GM19438 (cell line): Measurements from ENCODE around the gene AGPAT3.

ENCODE experiments used
- ATAC-seq: cut with Tn5 transposase; IDR thresholded peaks from one replicate; pipeline ENCODE4 v1.9.1; 2021; ENCODE audit warnings: low read depth; ENCODE audit not compliant: unreplicated experiment

AGPAT3 gene

DNA sequence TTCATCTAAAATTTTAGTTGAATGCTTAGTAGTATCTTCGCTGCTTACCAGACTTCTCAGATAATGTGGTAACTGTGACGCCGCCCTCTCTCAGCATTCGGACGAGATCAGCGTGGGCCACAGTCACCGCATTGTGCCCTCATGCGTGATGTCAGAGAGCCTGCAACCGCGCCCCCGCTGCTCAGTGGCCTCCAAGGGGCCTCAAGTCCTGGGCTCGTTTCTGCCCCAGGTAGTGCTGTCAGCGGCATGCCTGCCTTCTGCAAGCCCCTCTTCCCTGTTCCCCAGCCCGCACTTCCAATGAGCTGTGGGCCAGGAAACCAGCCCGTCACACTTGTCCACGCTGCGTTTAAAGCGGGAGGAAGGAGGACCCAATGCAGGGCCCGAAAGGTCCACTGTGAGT is 85.5 kb downstream of the AGPAT3 start:
- no peak for ATAC-seq

DNA sequence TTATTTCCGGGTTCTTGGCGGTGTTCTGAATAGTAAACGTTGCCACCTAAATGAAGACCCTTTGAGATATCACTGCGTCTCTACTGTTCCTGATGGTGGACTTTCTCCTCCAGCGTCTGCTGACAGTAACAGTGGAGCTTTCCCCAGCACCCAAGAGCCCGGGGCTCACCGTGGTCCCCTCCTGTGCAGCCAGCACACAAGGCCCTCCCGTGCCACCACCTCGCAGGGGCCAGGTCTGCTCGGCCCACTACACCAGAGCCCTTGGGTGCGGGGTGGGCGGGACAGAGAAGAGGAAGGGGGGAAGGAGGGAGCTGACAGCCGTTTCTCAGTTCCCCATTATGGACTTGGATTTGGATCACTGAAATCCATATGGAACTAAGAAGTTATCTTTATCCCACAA is 85.9 kb downstream of the AGPAT3 start:
- no peak for ATAC-seq

DNA sequence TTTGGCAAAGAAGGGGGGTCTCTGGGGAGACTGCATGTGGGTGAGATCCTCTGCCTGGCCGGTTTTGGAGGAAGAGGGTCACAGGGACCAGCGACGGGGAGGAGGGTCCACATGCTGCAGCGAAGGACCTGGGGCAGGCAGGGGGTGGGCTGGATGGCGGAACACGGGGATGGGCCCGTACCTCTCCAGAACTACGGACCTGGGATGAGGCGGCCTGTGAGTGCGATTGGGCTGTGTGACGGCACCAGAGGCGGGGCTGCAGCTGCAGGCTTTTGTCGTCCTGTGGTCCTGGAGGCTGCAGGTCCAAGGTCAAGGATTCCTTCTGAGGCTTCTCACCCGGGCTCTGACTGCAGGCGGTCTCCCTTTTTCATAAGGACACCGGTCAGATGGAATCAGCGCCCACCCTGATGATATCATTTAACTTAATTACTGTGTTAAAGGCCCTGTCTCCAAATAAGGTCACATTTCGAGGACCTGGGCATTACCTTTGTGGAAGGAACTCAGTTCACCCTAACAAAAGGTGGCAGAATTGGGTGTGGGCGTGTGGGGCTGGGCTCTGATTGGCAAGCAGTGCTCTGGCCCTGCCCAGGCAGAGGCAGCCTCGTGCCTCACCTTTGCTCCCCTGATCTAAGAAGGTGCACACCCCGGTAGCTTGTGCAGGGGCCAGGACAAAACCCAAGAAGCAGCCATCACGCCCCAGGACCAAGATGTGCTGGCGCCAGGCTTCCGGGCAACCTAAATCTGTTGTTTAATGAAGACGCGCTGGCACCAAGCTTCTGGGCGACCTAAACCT is 87.1 kb downstream of the AGPAT3 start:
- ATAC-seq, result no peak

DNA sequence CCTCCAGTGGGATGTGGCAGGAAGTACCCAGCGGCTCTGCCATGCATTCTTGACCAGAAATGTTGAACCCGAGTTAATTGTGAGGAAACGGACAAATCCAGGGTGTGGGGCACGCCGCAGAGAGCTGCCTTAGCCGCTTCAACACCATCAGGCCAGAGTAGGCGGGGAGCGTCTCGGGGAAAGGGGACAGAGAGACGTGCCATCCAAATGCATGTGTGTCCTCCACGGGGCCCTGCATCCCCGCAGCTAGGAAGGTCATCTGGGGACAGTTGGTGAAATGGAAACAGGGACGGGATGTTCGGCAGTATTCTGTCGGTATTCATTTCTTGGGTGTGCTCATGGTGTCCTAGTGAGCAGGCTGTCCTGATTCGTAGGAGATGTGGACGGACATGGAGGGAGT is 88.0 kb downstream of the AGPAT3 start:
- ATAC-seq, result no peak

DNA sequence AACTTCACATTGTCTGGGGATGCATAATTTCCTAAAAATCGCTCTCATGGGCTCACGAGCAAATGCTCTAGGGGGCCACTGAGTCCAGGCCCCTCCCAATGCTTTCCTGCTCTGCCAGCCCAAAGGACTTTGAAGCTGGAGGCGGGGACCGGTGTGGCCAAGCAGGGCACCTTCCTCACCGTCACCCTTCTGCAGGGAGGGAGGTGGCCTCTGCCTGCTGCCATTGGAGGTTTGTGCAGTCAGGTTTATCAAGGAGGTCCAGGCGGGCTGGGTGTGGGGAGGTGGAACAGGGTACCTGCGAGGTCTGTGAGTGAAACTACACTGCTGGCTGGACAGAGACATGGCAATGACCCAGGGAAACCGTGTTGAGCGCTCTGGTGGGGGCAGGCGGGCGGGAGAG is 89.0 kb downstream of the AGPAT3 start:
- ATAC-seq, result no peak

DNA sequence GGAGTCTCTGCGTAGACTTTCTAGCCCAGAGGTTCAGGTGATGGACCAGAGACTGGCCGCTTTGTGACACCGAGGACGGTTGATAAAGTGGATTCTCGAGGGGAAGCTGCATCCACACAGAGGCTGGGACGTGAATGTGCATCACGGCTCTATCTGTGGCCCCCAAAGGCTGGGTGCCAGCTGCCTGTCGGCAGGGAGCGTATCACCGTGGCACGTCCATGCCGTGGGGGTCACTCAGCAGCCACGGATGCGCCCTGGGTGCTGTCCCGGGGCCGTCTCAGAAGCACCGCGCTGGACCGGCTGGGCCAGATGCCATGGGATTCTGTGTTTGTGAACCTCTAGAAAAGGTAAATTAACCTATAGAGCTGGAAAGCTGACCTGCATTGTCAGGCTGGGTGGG is 89.9 kb downstream of the AGPAT3 start:
- no peak for ATAC-seq

DNA sequence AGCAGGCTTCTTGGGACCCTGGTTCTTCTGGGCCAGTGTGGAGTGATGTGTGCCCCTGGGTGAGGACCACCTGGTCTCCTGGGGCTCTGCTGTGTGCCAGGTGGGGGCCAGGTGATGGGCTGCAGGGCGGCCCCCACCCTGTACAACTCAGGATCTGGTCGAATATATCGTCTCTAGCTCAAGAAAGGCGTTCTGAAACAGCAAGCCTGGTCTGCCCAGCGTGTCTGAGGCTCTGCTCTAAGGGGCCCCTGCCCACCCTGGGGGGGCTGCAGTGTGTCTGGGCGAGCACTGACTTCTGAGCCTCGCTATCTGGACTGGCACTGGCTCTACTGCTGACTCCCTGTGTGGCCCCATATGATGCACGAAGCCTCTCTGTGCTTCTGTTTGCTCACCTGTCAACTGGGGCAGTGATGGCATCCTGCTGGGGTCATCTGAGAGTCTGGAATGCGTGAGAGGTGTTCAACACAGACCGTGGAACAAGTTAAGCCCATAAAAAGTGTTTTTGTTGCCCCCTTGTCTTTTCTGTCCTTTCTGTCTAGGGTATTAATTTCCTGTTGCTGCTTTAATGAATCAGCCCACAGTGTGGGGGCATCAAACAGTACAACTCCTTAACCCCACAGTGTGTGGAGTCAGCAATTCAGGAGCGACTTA is 91.1 kb downstream of the AGPAT3 start:
- ATAC-seq, result no peak

DNA sequence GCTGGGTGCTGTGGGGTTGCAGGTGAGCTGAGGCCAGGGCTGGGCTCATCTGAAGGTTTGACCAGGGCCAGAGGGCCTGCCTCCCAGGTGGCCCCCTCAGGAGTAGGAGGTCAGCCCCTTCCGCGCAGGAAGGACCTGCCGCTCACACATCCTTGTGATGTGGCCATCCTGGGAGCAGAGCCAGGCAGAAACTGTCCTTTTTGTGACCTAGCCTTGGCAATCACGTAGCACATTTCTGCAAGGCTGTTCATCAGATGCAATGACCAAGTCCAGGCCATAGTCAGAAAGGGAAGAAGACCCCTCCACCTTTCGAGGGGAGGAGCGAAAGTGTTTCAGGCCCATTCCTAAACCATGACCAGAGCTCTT is 91.6 kb downstream of the AGPAT3 start:
- ATAC-seq, result no peak

DNA sequence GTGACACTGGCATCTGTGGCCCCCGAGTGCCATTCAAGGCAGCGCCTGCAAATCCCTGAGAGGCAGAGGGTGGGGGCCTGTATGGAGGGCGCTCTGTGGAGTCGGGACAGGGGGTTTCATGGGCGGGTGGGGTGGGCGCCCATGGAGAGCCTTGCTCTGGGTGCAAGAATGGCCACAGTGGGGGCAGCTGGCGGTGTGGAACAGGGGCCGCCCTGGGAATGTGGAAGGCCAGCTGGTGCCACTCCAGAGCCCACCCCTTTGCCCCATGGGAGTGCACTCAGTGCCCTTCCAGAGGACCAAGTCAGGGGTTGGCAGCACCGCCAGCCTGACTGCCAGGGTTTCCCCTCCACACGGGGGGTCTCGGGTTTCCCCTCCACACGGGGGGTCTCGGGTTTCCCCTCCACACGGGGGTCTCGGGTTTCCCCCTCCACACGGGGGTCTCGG is 92.1 kb downstream of the AGPAT3 start:
- no peak for ATAC-seq

DNA sequence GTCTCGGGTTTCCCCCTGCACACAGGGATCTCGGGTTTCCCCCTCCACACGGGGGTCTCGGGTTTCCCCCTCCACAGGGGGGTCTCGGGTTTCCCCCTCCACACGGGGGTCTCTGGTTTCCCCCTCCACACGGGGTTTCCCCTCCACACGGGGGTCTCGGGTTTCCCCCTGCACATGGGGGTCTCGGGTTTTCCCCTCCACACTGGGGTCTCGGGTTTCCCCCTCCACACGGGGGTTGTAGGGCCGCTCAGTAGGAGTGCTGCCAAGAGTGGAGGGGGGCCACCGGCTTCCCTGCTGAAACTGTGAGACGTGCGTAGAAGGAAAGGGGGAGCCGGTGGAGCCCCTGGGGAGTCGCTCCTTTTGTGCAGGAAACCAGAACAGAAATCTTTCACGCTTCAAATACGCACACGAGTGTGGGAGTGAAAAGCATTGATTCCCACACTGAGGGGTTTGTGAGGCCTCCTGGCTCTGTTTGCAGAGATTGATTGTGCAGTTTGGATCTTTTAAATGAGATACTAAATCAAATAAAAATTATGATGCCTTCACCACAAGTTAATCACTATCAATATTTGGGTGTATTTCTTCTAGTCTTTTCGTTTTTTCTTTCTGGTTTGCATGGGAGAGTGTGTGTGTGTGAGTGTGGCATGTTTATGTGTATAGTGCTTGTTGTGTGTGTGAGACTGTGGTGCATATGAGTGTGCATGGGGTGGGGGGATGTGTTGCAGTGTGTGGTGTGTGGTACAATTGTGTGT is 92.8 kb downstream of the AGPAT3 start:
- no peak for ATAC-seq

DNA sequence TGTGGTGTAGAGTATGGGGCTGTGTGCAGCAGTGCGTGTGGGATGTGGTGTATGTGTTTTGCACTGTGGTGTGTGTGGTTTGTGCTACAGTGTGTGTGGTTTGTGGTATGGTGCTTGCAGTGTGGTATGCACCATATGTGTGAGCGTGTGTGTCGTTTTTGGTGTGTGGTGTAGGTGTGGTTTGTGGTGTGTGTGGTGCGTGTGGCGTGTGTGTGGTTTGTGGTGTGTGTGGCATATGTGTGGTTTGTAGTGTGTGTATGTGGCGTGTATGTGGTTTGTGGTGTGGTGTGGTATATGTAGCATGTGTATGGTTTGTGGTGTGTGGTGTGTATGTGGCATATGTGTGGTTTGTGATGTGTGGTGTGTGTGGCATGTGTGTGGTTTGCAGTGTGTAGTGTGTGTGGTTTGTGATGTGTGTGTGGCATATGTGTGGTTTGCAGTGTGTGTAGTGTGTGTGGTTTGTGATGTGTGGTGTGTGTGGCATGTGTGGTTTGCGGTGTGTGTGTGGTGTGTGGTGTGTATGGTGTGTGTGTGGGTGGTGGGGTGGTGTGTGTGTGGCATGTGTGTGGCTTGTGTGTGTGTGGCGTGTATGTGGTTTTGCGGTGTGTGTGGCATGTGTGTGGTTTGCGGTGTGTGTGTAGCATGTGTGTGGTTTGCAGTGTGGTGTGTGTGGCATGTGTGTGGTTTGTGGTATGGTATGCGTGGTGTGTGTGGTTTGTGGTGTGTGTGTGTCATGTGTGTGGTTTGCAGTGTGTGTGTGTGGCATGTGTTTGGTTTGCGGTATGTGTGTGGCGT is 93.5 kb downstream of the AGPAT3 start:
- ATAC-seq, result no peak

DNA sequence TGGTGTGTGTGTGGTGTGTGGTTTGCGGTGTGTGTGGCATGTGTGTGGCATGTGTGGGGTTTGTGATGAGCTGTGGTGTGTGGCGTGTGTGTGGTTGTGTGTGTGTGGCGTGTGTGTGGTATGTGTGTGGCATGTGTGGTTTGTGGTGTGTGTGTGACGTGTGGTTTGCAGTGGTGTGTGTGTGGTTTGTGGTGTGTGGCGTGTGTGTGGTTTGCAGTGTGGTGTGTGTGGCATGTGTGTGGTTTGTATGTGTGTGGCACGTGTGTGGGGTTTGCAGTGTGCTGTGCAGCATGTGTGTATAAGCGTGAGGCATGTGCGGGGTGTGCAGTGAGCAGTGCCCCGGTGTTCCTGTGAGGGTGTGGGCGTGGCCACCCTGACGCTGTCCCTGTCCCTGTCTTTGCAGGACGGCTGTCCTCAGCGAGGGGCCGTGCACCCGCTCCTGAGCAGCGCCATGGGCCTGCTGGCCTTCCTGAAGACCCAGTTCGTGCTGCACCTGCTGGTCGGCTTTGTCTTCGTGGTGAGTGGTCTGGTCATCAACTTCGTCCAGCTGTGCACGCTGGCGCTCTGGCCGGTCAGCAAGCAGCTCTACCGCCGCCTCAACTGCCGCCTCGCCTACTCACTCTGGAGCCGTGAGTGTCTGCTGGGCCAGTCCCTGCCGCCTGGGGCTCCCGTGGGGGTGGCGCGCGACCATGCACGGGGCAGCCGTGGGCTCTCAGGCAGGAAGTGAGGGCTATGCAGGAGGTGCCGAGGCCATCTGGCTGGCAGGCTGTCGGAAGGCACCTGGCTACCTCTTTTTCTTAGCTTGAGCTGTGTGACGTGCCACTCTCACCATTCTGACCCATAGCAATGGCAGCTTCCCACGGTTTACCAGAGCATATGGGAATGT is 94.5 kb downstream of the AGPAT3 start:
- ATAC-seq, result no peak

DNA sequence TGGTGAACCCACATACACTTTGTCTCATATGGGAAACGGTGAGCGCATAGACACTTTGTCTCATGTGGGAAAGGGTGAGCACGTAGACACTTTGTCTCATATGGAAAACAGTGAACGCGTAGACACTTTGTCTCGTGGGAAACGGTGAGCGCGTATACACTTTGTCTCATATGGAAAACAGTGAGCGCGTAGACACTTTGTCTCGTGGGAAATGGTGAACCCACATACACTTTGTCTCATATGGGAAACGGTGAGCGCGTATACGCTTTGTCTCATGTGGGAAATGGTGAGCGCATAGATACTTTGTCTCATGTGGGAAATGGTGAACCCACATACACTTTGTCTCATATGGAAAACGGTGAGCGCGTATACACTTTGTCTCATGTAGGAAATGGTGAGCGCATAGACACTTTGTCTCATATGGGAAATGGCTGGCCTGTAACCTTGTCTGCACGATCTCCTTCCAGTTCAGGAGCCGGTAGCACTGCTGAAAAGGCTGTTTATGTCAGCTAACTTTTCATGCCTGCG is 96.4 kb downstream of the AGPAT3 start:
- ATAC-seq, result no peak

DNA sequence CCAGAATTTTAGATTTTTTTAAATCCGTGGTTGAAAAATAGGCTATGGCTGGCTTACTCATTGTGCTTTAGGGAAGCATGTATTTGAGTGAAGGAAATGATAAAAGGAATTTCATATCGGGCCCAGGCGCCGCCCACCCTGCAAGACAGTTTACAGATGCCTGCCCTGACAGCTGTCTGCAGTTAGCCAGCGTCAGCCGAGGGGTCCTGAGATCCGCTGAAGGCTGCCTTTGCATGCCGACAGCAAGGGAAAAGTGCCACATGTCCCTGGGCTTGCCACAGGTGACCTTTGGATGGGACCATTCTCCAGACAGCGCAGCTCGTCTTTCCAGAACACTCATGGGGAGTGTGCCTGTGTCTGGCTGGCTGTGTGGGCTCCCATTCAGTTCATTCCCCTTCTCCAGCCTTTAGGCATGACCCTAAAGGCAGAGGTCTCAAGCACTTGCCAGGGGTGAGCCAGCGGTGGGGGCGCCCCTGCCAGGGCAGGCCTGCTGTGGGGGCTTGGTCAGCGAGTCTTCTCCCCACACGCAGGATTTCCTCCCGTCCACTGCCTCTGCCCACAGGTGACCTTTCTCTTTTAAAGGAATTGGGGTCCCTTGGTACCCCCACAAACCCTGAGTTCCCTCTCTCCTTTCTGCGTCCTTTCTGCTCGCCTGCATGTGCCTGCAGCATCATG is 101.0 kb downstream of the AGPAT3 start:
- no peak for ATAC-seq

DNA sequence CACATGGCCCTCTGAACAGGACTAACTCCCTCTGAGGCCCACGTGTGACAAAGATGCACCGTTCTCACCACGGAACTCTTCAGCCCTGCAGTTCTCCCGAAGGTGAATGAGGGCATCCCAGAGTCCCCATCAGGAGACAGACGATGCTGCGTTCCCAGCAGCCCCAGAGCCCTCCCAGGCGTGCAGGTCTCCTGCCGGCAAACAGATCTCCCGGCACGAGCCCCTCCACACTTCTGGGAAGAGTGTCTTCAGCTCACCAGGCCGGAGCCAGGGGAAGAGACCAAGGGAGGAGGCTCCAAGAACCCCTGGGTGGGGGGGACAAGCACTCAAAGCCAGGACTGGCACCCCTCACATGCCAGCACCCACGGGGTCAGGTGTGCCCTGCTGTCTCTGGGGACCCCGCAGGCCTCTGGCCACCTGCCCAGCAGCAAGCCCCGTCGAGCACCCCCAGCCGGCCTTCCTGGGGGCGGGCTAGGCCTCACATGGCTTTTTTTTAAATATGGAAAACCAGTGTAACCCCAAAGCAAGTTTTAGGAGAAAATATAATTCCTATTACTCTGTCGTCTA is 102.0 kb downstream of the AGPAT3 start:
- no peak for ATAC-seq

DNA sequence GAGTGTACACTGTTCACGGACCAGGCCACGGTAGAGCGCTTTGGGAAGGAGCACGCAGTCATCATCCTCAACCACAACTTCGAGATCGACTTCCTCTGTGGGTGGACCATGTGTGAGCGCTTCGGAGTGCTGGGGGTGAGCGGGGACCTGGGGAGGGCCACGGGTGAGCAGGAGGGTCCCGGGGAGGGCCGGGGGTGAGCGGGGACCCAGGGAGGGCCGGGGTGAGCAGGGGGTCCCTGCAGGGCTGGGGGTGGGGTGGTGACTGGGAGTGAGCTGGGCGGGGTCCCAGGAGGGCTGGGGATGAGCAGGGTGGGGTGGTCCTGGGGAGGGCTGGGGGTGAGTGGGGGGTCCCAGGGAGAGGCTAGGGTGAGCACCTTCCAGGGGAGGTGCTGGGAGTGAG is 103.0 kb downstream of the AGPAT3 start:
- no peak for ATAC-seq

DNA sequence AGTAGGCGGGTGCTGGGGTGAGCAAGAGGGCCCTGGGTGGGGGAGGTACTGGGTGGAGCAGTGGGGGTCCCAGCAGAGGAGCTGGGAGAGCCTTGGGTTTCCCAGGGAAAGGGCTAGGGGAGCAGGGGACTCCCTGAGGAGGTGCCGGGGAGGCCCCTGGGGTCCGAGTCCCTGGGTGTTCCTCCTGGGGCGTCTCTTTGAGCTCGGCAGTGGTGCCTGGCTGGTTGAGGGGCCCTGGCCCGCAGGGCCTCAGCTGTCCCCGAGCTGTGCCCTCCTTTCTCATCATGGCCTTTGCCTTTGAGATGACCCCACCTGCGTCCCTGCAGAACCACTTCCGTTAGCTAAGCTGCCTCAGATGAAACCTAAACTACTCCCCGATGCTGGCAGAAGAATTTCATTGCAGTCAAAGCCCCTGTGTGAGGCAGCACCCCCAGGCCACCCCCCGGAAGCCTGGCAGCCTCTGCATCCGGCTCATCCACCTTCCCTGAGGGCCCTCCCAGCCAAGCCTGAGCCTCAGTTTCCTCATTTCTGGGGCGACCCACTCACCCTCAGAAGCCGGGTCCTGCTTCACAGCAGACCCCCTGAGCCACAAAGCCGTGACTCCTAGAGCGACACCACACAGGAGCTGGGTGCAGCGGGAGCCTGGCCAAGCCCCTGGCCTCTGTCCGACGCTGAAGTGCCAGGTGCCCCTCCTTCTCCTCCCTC is 103.5 kb downstream of the AGPAT3 start:
- ATAC-seq, result no peak

DNA sequence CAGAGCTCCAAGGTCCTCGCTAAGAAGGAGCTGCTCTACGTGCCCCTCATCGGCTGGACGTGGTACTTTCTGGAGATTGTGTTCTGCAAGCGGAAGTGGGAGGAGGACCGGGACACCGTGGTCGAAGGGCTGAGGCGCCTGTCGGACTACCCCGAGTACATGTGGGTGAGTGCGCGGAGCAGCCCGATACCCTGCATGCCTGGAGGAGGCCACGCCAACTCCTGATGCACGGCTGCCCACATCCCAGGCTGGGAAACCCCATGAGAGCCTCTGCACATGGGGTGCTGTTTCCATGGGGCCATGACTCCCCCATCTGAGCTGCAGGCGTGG is 104.1 kb downstream of the AGPAT3 start:
- ATAC-seq, result no peak
